Measurements from ENCODE around the gene DOCK6.

DNA sequence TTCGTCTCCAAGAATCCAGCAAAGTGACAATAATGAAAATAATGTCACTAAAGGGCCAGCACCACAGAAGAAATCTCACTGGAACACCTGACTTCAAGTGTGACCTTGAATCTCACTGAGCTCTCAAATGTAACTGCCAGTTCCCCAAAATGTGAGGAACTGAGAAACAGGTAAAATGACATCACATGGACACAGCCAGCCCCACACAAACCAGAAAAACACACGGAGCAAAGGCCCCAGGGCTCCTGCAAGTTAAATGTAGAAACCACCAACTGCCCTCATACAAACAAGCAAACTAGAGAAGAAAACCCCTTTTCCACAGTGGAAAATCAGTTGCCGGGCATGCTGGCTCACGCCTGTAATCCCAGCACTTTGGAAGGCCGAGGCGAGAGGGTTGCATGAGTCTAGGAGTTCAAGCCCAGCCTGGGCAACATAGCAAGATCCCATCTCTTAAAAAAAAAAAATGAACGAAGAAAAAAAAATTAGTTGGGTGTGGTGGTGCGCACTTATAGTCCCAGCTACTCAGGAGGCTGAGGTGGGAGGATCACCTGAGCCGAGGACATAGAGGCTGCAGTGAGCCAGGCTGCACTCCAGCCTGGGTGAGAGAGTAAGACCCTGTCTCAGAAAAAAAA is 56.3 kb downstream of the DOCK6 start:
- TF ChIP-seq, protein P1, sequence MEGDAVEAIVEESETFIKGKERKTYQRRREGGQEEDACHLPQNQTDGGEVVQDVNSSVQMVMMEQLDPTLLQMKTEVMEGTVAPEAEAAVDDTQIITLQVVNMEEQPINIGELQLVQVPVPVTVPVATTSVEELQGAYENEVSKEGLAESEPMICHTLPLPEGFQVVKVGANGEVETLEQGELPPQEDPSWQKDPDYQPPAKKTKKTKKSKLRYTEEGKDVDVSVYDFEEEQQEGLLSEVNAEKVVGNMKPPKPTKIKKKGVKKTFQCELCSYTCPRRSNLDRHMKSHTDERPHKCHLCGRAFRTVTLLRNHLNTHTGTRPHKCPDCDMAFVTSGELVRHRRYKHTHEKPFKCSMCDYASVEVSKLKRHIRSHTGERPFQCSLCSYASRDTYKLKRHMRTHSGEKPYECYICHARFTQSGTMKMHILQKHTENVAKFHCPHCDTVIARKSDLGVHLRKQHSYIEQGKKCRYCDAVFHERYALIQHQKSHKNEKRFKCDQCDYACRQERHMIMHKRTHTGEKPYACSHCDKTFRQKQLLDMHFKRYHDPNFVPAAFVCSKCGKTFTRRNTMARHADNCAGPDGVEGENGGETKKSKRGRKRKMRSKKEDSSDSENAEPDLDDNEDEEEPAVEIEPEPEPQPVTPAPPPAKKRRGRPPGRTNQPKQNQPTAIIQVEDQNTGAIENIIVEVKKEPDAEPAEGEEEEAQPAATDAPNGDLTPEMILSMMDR (IDR thresholded peaks at IDR 0.05), result no peak
- no peak for TF ChIP-seq ZFX (IDR thresholded peaks at IDR 0.05; ENCODE audit: borderline replicate concordance)

Data from 22Rv1 (cell line).